Smooth muscle cell (in vitro differentiated cells): ENCODE data around the gene DYRK2. TPM values are rescaled to one million over a fixed set of nuclear protein-coding genes. Genes with fewer than 3 reads are reported as not detected.

Experiments
- DNase-seq: peaks from one replicate; lab custom pipeline; 2025; ENCODE audit not compliant: unreplicated experiment; lab: John Stamatoyannopoulos, UW
- H2AFZ ChIP-seq: fragments of 200-600 bp; sonication (generic); 2 replicates; pipeline ENCODE4 v1.6.0; 2016; ENCODE audit warnings: antibody characterized with exemption, low read depth, mild to moderate bottlenecking
- H3F3A ChIP-seq: fragments of 200-600 bp; sonication (generic); 2 replicates; pipeline ENCODE4 v1.6.0; 2017; ENCODE audit warnings: antibody characterized with exemption, low read depth
- H3K27ac ChIP-seq: fragments of 200-600 bp; sonication (generic); 2 replicates; pipeline ENCODE4 v1.5.1; 2016; ENCODE audit warnings: low read depth, mild to moderate bottlenecking
- H3K27me3 ChIP-seq: fragments of 200-600 bp; sonication (generic); 2 replicates; pipeline ENCODE4 v1.6.1; 2016; ENCODE audit warnings: low read depth, mild to moderate bottlenecking
- H3K36me3 ChIP-seq: fragments of 200-600 bp; sonication (generic); 2 replicates; pipeline ENCODE4 v1.5.1; 2016; ENCODE audit warnings: low read depth
- H3K4me1 ChIP-seq: fragments of 200-600 bp; sonication (generic); 2 replicates; pipeline ENCODE4 v1.5.1; 2016; ENCODE audit warnings: low read depth
- H3K4me2 ChIP-seq: fragments of 200-600 bp; sonication (generic); 2 replicates; pipeline ENCODE4 v1.6.0; 2016; ENCODE audit warnings: mild to moderate bottlenecking
- H3K4me3 ChIP-seq: fragments of 200-600 bp; sonication (generic); 2 replicates; pipeline ENCODE4 v1.5.1; 2016; ENCODE audit warnings: mild to moderate bottlenecking
- H3K79me2 ChIP-seq: fragments of 200-600 bp; sonication (generic); 2 replicates; pipeline ENCODE4 v1.6.0; 2016; ENCODE audit warnings: low read depth, mild to moderate bottlenecking
- H3K9ac ChIP-seq: fragments of 200-600 bp; sonication (generic); 2 replicates; pipeline ENCODE4 v1.6.0; 2016; ENCODE audit warnings: low read depth
- H3K9me3 ChIP-seq: fragments of 200-600 bp; sonication (generic); replicated peaks from 2 replicates; pipeline ENCODE4 v1.5.1; 2016; ENCODE audit warnings: low read depth
- H4K20me1 ChIP-seq: fragments of 200-600 bp; sonication (generic); 2 replicates; pipeline ENCODE4 v1.6.0; 2016; ENCODE audit warnings: low read depth
- CTCF ChIP-seq: fragments of 200-600 bp; sonication (generic); IDR thresholded peaks from 2 replicates; pipeline ENCODE4 v1.5.1; 2017; ENCODE audit warnings: borderline replicate concordance, mild to moderate bottlenecking, antibody characterized with exemption; ENCODE audit not compliant: insufficient read depth, poor library complexity, severe bottlenecking
- WGBS: methylation state at CpG from one replicate; pipeline ENCODE4 v1.1.7; 2016; ENCODE audit warnings: low lambda C conversion rate; 5-methylcytosine and 5-hydroxymethylcytosine counted together
- polyA plus RNA-seq: library from polyadenylated mRNA; unstranded; fragments of >200 nt; fragmentation: Nextera tagmentation; extraction: Ambion mirVana; gene quantifications from 2 replicates; pipeline ENCODE4 v1.2.1, GENCODE V29; 2016
- total RNA-seq: library from RNA; depleted of rRNA; stranded (reverse); fragments of >200 nt; gene quantifications from 2 replicates; pipeline ENCODE4 v1.2.3, GENCODE V29; 2014

Gene DYRK2
- total and polyA plus RNA-seq, 2 experiments from 2014 or later = 44.0 to 64.1 TPM

DNA sequence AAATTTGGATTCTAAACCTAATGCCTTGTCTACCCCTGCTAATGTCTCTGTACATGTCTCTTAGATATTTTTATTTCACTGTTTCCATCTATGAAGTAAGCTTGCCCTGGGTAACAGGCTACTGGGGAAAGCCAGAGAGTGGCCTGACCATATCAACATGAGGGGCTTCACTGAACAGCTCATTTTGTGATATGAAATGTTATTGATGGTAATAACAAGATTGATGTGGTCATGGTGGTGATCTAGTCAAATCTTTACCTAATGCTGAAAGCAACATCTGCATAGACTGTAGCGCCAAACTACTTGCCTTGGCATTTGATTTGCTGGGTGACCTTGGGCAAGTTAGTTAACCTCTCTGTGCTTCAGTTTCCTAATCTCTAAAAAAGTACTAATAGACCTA is 9.9 kb upstream of the DYRK2 start:
- Histone ChIP-seq H3K79me2 (no peaks in the 10 kb centered on the region), H3K9ac (no peak overlapping the region), H4K20me1 (no peaks in the 10 kb centered on the region), H3K4me3 (no peak overlapping the region), H3F3A (no peaks in the 10 kb centered on the region), H2AFZ (no peak overlapping the region), H3K27me3 (no peaks in the 10 kb centered on the region), H3K36me3 (no peaks in the 10 kb centered on the region), H3K4me2 (no peak overlapping the region), H3K27ac (no peak overlapping the region), H3K9me3 (no peaks in the 10 kb centered on the region), H3K4me1 (no peaks in the 10 kb centered on the region)
- DNase-seq = no peak
- 100% methylated on average over 1 of the region's 1 CpG for WGBS
- no peak for TF ChIP-seq CTCF

- Histone ChIP-seq H3F3A (no peaks in the 10 kb centered on the region), H3K9me3 (no peaks in the 10 kb centered on the region), H3K36me3 (no peaks in the 10 kb centered on the region), H4K20me1 (no peaks in the 10 kb centered on the region), H3K27ac (no peak overlapping the region), H3K9ac (no peak overlapping the region), H3K79me2 (no peaks in the 10 kb centered on the region), H2AFZ (peak overlapping the region; percentile 39), H3K4me3 (no peak overlapping the region), H3K4me2 (no peak overlapping the region), H3K27me3 (no peaks in the 10 kb centered on the region), H3K4me1 (no peaks in the 10 kb centered on the region)
- WGBS = 58% methylated on average over 2 of the region's 2 CpGs
- no peak for DNase-seq
- TF ChIP-seq CTCF = no peak
Measured at GRCh38 chr12:67640863-67641262, 7.7 kb upstream of the DYRK2 start.

DNA sequence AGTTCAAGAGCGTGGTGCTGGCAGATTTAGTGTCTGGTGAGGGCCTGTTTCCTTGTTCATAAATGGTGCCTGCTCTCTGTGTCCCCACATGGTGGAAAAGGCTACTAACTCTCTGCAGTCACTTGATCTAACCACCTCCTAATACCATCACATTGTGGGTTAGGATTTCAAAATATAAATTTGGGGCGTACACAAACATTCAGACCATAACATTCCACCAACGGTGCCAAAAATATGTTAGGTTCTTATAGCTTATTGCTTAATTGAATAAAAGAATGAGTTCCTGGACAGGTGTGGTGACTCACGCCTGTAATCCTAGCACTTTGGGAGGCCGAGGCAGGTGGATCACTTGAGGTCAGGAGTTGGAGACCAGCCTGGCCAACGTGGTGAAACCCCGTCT is 3.4 kb upstream of the DYRK2 start:
- Histone ChIP-seq H3F3A (peaks cover 7% of the 10 kb centered on the region), H4K20me1 (peaks cover 4% of the 10 kb centered on the region), H3K36me3 (no peaks in the 10 kb centered on the region), H2AFZ (no peak overlapping the region), H3K4me1 (no peaks in the 10 kb centered on the region), H3K9ac (peak overlapping the region; percentile 15), H3K4me3 (no peak overlapping the region), H3K79me2 (peaks cover 15% of the 10 kb centered on the region), H3K27ac (peak overlapping the region; percentile 96), H3K4me2 (no peak overlapping the region), H3K9me3 (no peaks in the 10 kb centered on the region), H3K27me3 (no peaks in the 10 kb centered on the region)
- DNase-seq = no peak
- TF ChIP-seq CTCF = no peak
- WGBS = 88% methylated on average over 7 of the region's 7 CpGs

DNA sequence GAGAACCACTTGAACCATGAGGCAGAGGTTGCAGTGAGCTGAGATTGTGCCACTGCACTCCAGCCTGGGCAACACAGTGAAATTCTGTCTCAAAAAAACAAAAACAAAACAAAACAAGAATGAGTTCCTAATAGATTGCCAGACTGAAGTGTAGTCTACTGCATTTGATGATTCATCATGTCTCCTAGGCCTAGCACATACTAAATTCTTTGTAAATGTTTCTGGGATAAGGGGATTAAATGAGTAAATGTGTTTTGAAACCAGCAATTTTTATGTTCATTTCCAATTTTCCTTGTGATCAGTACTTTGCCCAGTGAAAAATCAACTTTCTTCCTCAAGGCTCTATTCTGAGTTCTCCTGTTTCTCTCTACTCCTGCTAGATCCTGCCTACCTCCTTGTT is 2.9 kb upstream of the DYRK2 start:
- peak overlapping the region; percentile 56 for H3K4me2 ChIP-seq
- H4K20me1 ChIP-seq = peaks cover 9% of the 10 kb centered on the region
- no peaks in the 10 kb centered on the region for H3K27me3 ChIP-seq
- H3K27ac ChIP-seq = peak overlapping the region; percentile 96
- H3K36me3 ChIP-seq = no peaks in the 10 kb centered on the region
- no peaks in the 10 kb centered on the region for H3K9me3 ChIP-seq
- peak overlapping the region; percentile 98 for H3K9ac ChIP-seq
- no peak overlapping the region for H2AFZ ChIP-seq
- H3K4me3 ChIP-seq = no peak overlapping the region
- TF ChIP-seq CTCF = no peak
- H3K79me2 ChIP-seq = peaks cover 20% of the 10 kb centered on the region
- DNase-seq = no peak
- no peaks in the 10 kb centered on the region for H3K4me1 ChIP-seq
- peaks cover 11% of the 10 kb centered on the region for H3F3A ChIP-seq
